Stimulated activated CD4-positive, alpha-beta T cell treated with anti-CD3 and anti-CD28 coated beads, Interleukin-1b, Interleukin-23, amount 100 ng/mL, for 24 hours (primary cell): ENCODE results near the gene ZSCAN26.
A peak's percentile ranks its signal among the peaks of the same experiment; 100 is the strongest.

Experiments used
- DNase-seq, 4 experiments: peaks; one replicate each; pipeline ENCODE4 v3.0.0-alpha.2; 2020; ENCODE audit warnings: low read depth in 4 of 4, low spot score in 1 of 4

Gene ZSCAN26

GRCh38 chr6:28266962-28267694, at the start of gene ZSCAN26:
Gene ZSCAN26 (plus strand): TSS chr6:28267143. CDS start chr6:28271920, 4,777 bp downstream.
- peak; percentile 59 to 73 (median 70) for DNase-seq

- DNase-seq = no peak
These were observed 49.1 kb upstream of the ZSCAN26 start for GRCh38 chr6:28217890-28218289.

GRCh38 chr6:28218312-28219248, 48.4 kb upstream of the ZSCAN26 start:
- DNase-seq = peak in 1 of 4 experiments; percentile 26

- no peak for DNase-seq
These were observed 46.4 kb upstream of the ZSCAN26 start for GRCh38 chr6:28220257-28221133.

GRCh38 chr6:28224131-28225055, 42.5 kb upstream of the ZSCAN26 start:
- DNase-seq = no peak

- peak in 2 of 4 experiments; percentile 9 to 20 for DNase-seq
These were observed 41.7 kb upstream of the ZSCAN26 start, which contains the start of gene ZSCAN9 for GRCh38 chr6:28225056-28225834. Gene ZSCAN9 (plus strand): TSS chr6:28225275. CDS start chr6:28227085, 1,810 bp downstream.

DNA sequence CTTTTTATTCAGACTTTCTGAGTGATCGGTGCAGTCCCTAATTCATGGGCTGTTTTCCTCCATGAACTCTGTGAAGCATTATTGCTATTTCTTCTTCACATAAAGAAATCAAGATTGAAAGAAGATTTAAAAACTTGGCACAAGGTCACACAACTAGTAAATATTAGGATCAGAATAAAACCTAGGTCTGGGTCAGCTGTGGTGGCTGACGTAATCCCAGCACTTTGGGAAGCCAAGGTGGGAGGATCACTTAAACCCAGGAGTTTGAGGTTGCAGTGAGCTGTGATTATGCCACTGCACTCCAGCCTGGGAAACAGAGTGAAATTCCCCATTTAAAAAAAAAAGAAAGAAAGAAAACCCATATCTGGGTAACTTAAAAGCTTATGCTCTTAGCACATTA, 40.5 kb upstream of the ZSCAN26 start:
- no peak for DNase-seq

GRCh38 chr6:28232785-28233184, 34.2 kb upstream of the ZSCAN26 start:
- no peak for DNase-seq

DNA sequence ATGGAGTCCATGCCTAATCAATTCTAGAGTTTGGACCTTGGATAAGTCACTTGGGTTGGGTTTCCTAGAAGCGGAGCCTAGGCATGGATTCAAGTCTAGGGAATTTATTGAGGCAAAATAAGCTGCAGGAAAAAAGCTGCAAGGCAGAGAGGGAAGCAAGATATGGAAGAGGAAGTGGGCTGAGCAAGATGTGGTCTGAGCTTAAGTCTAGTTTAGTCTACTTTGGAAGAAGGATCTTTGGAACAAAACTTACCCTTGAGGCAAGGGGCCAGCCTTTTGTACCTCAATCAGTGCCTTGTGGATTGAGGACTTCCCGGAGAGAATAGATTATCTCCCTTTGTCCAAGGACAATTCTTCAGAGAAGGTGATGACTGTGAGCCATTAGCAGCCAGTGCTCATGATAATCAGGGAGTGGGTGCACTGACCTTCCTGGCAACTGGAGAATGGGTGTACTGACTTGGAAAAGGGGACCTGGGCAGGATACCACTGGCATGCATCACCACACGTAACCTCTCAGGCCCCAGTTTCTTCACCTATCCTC, 31.0 kb upstream of the ZSCAN26 start:
- DNase-seq = no peak

- DNase-seq = no peak
These were observed 27.3 kb upstream of the ZSCAN26 start for GRCh38 chr6:28239636-28240035.

- no peak for DNase-seq
These were observed 26.5 kb upstream of the ZSCAN26 start for GRCh38 chr6:28240471-28240870.

DNA sequence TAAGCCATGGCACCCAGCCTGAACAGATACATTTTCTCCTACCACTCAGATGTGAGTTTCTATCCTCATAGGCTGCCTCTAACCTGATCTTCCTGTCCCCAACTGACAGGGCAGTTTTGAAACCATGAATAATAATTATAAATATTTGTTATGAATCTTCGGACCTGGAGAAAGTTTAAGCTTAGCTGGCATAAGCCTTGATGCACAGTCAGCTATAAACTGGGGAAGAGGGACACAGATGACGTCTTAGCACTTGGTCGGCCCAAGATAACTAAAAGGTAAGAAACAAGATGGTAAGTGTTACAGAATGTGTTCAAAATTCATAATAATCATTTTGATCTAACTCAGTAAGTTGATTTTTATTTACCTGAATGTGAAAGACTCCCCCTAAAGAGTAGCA, 23.0 kb upstream of the ZSCAN26 start:
- no peak for DNase-seq

- no peak for DNase-seq
These were observed 21.6 kb upstream of the ZSCAN26 start for GRCh38 chr6:28245206-28245941.

DNA sequence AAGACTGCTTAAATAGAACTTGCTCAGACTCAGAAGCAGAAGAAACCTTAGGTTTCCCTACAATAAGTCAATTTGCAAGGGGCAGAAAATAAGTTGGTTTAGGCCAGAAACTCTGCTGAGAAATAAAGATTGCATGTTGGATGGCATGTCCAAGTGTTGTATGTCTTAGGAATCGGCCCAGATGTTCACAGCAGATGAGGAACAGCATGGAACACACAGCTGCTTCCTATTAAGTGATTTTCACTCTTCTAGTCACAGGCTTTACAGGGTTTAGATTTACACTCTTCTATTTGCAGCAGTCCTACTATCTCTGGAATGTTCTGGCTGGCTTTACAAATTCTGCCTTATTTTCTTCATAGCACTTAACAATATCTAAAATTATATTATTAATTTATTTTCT, 18.0 kb upstream of the ZSCAN26 start:
- no peak for DNase-seq

- DNase-seq = no peak
These were observed 16.2 kb upstream of the ZSCAN26 start for GRCh38 chr6:28250747-28251146.

DNA sequence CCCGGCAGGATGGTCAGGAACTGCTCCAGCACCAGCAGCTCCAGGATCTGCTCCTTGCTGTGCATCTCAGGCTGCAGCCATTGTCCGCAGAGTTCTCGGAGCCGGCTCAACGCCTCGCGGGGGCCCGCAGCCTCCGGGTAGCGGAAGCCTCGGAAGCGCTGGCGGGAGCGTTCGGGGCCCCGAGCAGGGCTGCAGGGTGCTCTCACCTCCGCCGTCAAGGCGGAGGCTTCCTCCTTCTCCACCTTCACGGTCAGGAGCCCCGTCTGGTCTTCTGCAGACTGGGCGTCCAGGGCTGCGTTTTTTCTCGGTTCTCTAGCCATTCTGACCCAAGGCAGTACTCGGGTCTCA, 15.3 kb upstream of the ZSCAN26 start:
- peak in 1 of 4 experiments; percentile 23 for DNase-seq

DNA sequence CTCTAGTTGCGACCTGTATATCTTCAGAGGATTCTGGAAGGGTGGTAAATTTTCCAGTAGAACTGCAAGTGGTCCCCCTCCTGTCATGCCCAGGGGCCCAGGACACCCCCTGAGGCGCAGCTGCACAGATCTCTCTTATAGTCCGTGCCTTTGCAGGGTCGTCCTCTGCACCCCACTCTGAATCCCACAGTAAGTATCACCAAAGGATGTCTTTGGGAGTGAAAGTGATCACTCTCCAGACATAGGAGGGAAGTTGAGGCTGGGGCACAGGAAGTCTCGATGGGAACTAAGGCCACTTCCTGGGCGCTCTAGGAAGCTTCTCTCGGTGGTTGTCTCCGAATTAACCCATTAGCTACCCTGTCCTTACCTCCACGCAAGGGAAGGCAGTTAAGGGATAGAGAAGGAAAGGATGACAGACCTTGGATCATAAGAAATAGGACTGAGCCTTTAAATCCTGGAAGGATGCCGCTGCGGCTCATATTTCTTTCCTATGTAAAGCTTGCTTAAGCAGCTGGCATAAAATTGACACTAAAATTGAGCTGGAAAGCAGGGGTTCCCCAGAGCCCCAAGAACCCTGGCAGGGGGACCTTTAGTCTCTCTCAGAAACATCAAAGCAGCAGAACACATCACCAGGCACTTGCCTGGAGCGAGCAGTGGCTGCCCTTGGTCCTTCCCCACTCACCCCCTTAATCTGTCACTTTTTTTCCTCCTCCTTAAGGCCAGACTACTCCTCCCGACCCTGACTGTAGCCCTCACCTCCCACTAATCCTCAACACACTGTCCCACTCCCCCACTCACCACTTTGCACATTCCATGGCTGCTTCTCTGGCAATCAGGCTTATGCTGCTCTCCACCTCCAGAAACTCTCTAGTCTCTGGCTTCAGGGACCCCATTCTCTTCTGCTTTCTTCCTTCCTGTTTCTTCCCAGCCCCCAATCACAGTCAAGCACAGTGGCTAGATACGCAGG, 14.7 kb upstream of the ZSCAN26 start, which contains the start of gene ZKSCAN4:
TSS of gene ZKSCAN4 (minus strand) at position 261 of the 967 bp plus-strand sequence. CDS start 289 bp downstream, outside the sequence.
- DNase-seq = peak; percentile 70 to 87 (median 74)
